HepG2 (cell line): ENCODE measurements around the gene MFSD11. TPM values are rescaled to one million over a fixed set of nuclear protein-coding genes. Genes with fewer than 3 reads are reported as not detected.

Source experiments
- ATF7 ChIP-seq, 2 experiments: fragments of 450-650 bp in 1 of 2; sonication (generic) in 1 of 2; formaldehyde crosslinking in 1 of 2; IDR thresholded peaks; 2 replicates each; pipeline versions ENCODE4 v1.4.0 to v1.6.1; 2016 to 2020; ENCODE audit warnings: antibody characterized with exemption in 1 of 2, mild to moderate bottlenecking in 1 of 2, missing genetic modification reagents in 1 of 2
- CAMTA2 ChIP-seq: sonication (generic); formaldehyde crosslinking; IDR thresholded peaks from 2 replicates; pipeline ENCODE4 v1.4.0; 2020; ENCODE audit warnings: mild to moderate bottlenecking, missing genetic modification reagents, borderline replicate concordance
- CBFB ChIP-seq: sonication (generic); formaldehyde crosslinking; IDR thresholded peaks from 2 replicates; pipeline ENCODE4 v1.4.0; 2020; ENCODE audit warnings: missing genetic modification reagents
- CEBPG ChIP-seq: IDR thresholded peaks from 2 replicates; pipeline ENCODE4 v1.6.1; 2016
- CENPBD1 ChIP-seq: sonication (generic); formaldehyde crosslinking; IDR thresholded peaks from 2 replicates; pipeline ENCODE4 v1.8.0; 2022; ENCODE audit warnings: missing genetic modification reagents, low read depth, mild to moderate bottlenecking, borderline replicate concordance
- CREBL2 ChIP-seq: sonication (generic); formaldehyde crosslinking; IDR thresholded peaks from 2 replicates; pipeline ENCODE4 v1.8.1; 2023; ENCODE audit warnings: missing genetic modification reagents, mild to moderate bottlenecking, borderline replicate concordance
- KAT2B ChIP-seq: fragments of 150-350 bp; IDR thresholded peaks from 2 replicates; pipeline ENCODE4 v1.6.1; 2014; ENCODE audit warnings: low read depth, low read length, borderline replicate concordance
- MLLT10 ChIP-seq: sonication (generic); formaldehyde crosslinking; IDR thresholded peaks from 2 replicates; pipeline ENCODE4 v1.4.0; 2020; ENCODE audit warnings: missing genetic modification reagents
- RELA ChIP-seq: sonication (generic); formaldehyde crosslinking; IDR thresholded peaks from 2 replicates; pipeline ENCODE4 v1.4.0; 2020; ENCODE audit warnings: missing genetic modification reagents
- SMYD3 ChIP-seq: sonication (generic); formaldehyde crosslinking; IDR thresholded peaks from 2 replicates; pipeline ENCODE4 v1.8.1; 2023; ENCODE audit warnings: mild to moderate bottlenecking, missing genetic modification reagents
- SNAPC5 ChIP-seq: sonication (generic); formaldehyde crosslinking; IDR thresholded peaks from 2 replicates; pipeline ENCODE4 v1.8.1; 2023; ENCODE audit warnings: mild to moderate bottlenecking, missing genetic modification reagents, borderline replicate concordance
- SOX13 ChIP-seq, 3 experiments: fragments of 450-650 bp in 1 of 3; sonication (generic) in 1 of 3; formaldehyde crosslinking in 1 of 3; IDR thresholded peaks in 2 of 3; conservative IDR thresholded peaks in 1 of 3; 2 replicates each; pipeline versions ENCODE4 v1.5.0 to v1.6.1; 2016 to 2020; ENCODE audit warnings: antibody characterized with exemption in 1 of 3, mild to moderate bottlenecking in 1 of 3, missing compliant biosample characterization in 1 of 3, missing genetic modification reagents in 1 of 3, moderate library complexity in 1 of 3
- SP4 ChIP-seq: sonication (generic); formaldehyde crosslinking; IDR thresholded peaks from 2 replicates; pipeline ENCODE4 v1.8.1; 2023; ENCODE audit warnings: mild to moderate bottlenecking, missing genetic modification reagents
- SP5 ChIP-seq: IDR thresholded peaks from 2 replicates; pipeline ENCODE4 v1.6.1; 2016; ENCODE audit warnings: low read depth, borderline replicate concordance
- SSRP1 ChIP-seq: IDR thresholded peaks from 2 replicates; pipeline ENCODE4 v1.6.1; 2016; ENCODE audit warnings: control low read depth
- ZBTB21 ChIP-seq: sonication (generic); formaldehyde crosslinking; IDR thresholded peaks from 2 replicates; pipeline ENCODE4 v1.4.0; 2020; ENCODE audit warnings: missing genetic modification reagents
- ZNF143 ChIP-seq: sonication (generic); formaldehyde crosslinking; IDR thresholded peaks from 2 replicates; pipeline ENCODE4 v1.4.0; 2020; ENCODE audit warnings: missing genetic modification reagents
- ZNF256 ChIP-seq: sonication (generic); formaldehyde crosslinking; conservative IDR thresholded peaks from 2 replicates; pipeline ENCODE4 v1.4.0; 2020; ENCODE audit warnings: missing genetic modification reagents
- ZNF329 ChIP-seq: sonication (generic); formaldehyde crosslinking; IDR thresholded peaks from 2 replicates; pipeline ENCODE4 v1.9.0; 2021; ENCODE audit warnings: low read depth, mild to moderate bottlenecking, missing genetic modification reagents
- ZNF335 ChIP-seq: sonication (generic); formaldehyde crosslinking; IDR thresholded peaks from 2 replicates; pipeline ENCODE4 v1.4.0; 2020; ENCODE audit warnings: missing genetic modification reagents
- ZNF546 ChIP-seq: sonication (generic); formaldehyde crosslinking; conservative IDR thresholded peaks from 2 replicates; pipeline ENCODE4 v1.8.1; 2023; ENCODE audit warnings: mild to moderate bottlenecking, missing genetic modification reagents
- ZNF572 ChIP-seq: sonication (generic); formaldehyde crosslinking; IDR thresholded peaks from 2 replicates; pipeline ENCODE4 v1.5.1; 2020; ENCODE audit warnings: mild to moderate bottlenecking, missing genetic modification reagents
- ZNF609 ChIP-seq: sonication (generic); formaldehyde crosslinking; IDR thresholded peaks from 2 replicates; pipeline ENCODE4 v1.4.0; 2020; ENCODE audit warnings: mild to moderate bottlenecking, missing genetic modification reagents, borderline replicate concordance
- ZNF724P ChIP-seq: sonication (generic); formaldehyde crosslinking; IDR thresholded peaks from 2 replicates; pipeline ENCODE4 v1.8.0; 2022; ENCODE audit warnings: missing genetic modification reagents, borderline replicate concordance
- ZNF737 ChIP-seq: sonication (generic); formaldehyde crosslinking; IDR thresholded peaks from 2 replicates; pipeline ENCODE4 v1.5.0; 2020; ENCODE audit warnings: missing genetic modification reagents, mild to moderate bottlenecking, borderline replicate concordance
- polyA plus RNA-seq, 8 experiments: library from polyadenylated mRNA; depleted of rRNA in 3 of 8; stranded (reverse) in 7 of 8; unstranded in 1 of 8; fragments of >200 nt; fragmentation: Illumina TruSeq in 4 of 8; extraction: Trizol in 4 of 8; gene quantifications; 2 replicates each; pipeline versions ENCODE4 v1.2.1 to v1.2.3, GENCODE V29; 2011 to 2016; ENCODE audit warnings: low read depth in 4 of 8, missing spikeins in 1 of 8, mixed read lengths in 1 of 8; ENCODE audit not compliant: insufficient read depth in 1 of 8
- total RNA-seq, 5 experiments: library from RNA; depleted of rRNA; stranded (reverse); fragments of >200 nt; fragmentation: Illumina TruSeq; extraction: Trizol; gene quantifications; 2 replicates each; pipeline ENCODE4 v1.2.3, GENCODE V29; 2016; ENCODE audit warnings: low read depth in 1 of 5

MFSD11 gene
- total and polyA plus RNA-seq, 2 of the 13 experiments (the other 11 are each of a cell fraction or from before 2014, with no cell fraction given): 26.1 to 36.3 TPM

GRCh38 chr17:76726231-76726775 is 11.6 kb upstream of the MFSD11 start, which contains the start of gene JMJD6 (continued):
- TF ChIP-seq ZNF256 (CRISPR knock-in tag) (no peak), ZBTB21 (no peak; the same call in 1 of the 2 replicates), SNAPC5 (CRISPR knock-in tag) (no peak; the same call in 1 of the 2 replicates), SSRP1 (no peak), ZNF329 (CRISPR knock-in tag) (0 out of 2 replicates have a peak, but pooled peaks have one; percentile 59), ATF7 (IDR thresholded peaks at IDR 0.05) (no peak), ATF7 (CRISPR knock-in tag; IDR thresholded peaks at IDR 0.05) (no peak), ZNF143 (CRISPR knock-in tag) (peak; percentile 51; the same call in 1 of the 2 replicates), CBFB (CRISPR knock-in tag) (no peak), SMYD3 (CRISPR knock-in tag) (no peak), ZNF546 (peak; percentile 81), SP4 (CRISPR knock-in tag) (peak; percentile 89; the same call in 1 of the 2 replicates), CENPBD1 (no peak), ZNF609 (CRISPR knock-in tag) (peak; percentile 8; the same call in 1 of the 2 replicates), MLLT10 (no peak), ZNF335 (CRISPR knock-in tag) (peak; percentile 85), CREBL2 (CRISPR knock-in tag) (peak; percentile 29; the same call in 1 of the 2 replicates), SP5 (peak; percentile 88), CEBPG (CRISPR knock-in tag) (peak; percentile 80), KAT2B (no peak), ZNF737 (CRISPR knock-in tag) (0 out of 2 replicates have a peak, but pooled peaks have one; percentile 81), ZNF724P (CRISPR knock-in tag) (no peak), CAMTA2 (peak; percentile 77), SOX13 (IDR thresholded peaks at IDR 0.05) (no peak; the same call in 1 of the 2 replicates), SOX13 (CRISPR knock-in tag; conservative IDR thresholded peaks at IDR 0.05 in 1 of 2, IDR thresholded peaks at IDR 0.05 in 1 of 2) (no peak), RELA (0 out of 2 replicates have a peak, but pooled peaks have one; percentile 14), ZNF572 (CRISPR knock-in tag) (no peak)
